ENCODE measurements around the gene TLDC2.

Gene TLDC2

GRCh38 chr20:36886859-36887751 lies 11.2 kb downstream of the TLDC2 start:
- peak; percentile 94 for DNase-seq
- no peak overlapping the region for H3K27ac ChIP-seq (ENCODE audit: low read depth, low read length)
- H3K4me1 ChIP-seq (ENCODE audit: control insufficient read depth, low read depth, low read length): peaks cover 2% of the 10 kb centered on the region
- no peak overlapping the region for H2BK15ac ChIP-seq (replicated peaks; ENCODE audit: low read depth)
- no CpG with 5 or more reads among the region's 24 CpGs for WGBS (ENCODE audit: extremely low coverage, insufficient coverage, low lambda C conversion rate)
- no peak overlapping the region for H4K8ac ChIP-seq (ENCODE audit: low read depth, low read length)
- H2BK120ac ChIP-seq (ENCODE audit: low read depth, low read length): no peak overlapping the region
- no peaks in the 10 kb centered on the region for H3K27me3 ChIP-seq (ENCODE audit: insufficient read depth, low read length, poor library complexity)
- no peak overlapping the region for H3K4me3 ChIP-seq (ENCODE audit: low read length)
- no peak overlapping the region for H2BK5ac ChIP-seq (ENCODE audit: low read length)
- no peaks in the 10 kb centered on the region for H3K36me3 ChIP-seq (ENCODE audit: control insufficient read depth, insufficient read depth, low read length)
- H3K4me2 ChIP-seq (ENCODE audit: low read length): no peak overlapping the region
- H4K5ac ChIP-seq (ENCODE audit: low read length): no peak overlapping the region
- H3K79me1 ChIP-seq (ENCODE audit: low read length): no peaks in the 10 kb centered on the region
- no peak overlapping the region for H3K23ac ChIP-seq (ENCODE audit: low read length)
- H3K18ac ChIP-seq (ENCODE audit: low read length): no peak overlapping the region
- H2AK5ac ChIP-seq (ENCODE audit: low read length): no peak overlapping the region
- peak overlapping the region; percentile 66 for H3K56ac ChIP-seq (ENCODE audit: low read length)
- no peaks in the 10 kb centered on the region for H3K79me2 ChIP-seq (ENCODE audit: control insufficient read depth, insufficient read depth, low read length)
- H3K9ac ChIP-seq (ENCODE audit: low read length): peak overlapping the region; percentile 18
- H3K4ac ChIP-seq (ENCODE audit: low read depth, low read length): no peak overlapping the region

GRCh38 chr20:36887752-36888090 lies 11.8 kb downstream of the TLDC2 start:
- no peak overlapping the region for H2BK15ac ChIP-seq (replicated peaks; ENCODE audit: low read depth)
- DNase-seq: peak; percentile 45

GRCh38 chr20:36888880-36889516 lies 13.1 kb downstream of the TLDC2 start:
- no peak for DNase-seq
- Histone ChIP-seq H2BK120ac (ENCODE audit: low read depth, low read length) (no peak overlapping the region), H3K4me2 (ENCODE audit: low read length) (no peak overlapping the region), H2BK15ac (replicated peaks; ENCODE audit: low read depth) (no peak overlapping the region), H3K4me1 (ENCODE audit: control insufficient read depth, low read depth, low read length) (peaks cover 2% of the 10 kb centered on the region), H3K27ac (ENCODE audit: low read depth, low read length) (no peak overlapping the region), H3K23ac (ENCODE audit: low read length) (no peak overlapping the region), H3K4me3 (ENCODE audit: low read length) (no peak overlapping the region), H3K27me3 (ENCODE audit: insufficient read depth, low read length, poor library complexity) (no peaks in the 10 kb centered on the region), H2BK5ac (ENCODE audit: low read length) (no peak overlapping the region), H3K36me3 (ENCODE audit: control insufficient read depth, insufficient read depth, low read length) (no peaks in the 10 kb centered on the region), H3K56ac (ENCODE audit: low read length) (no peak overlapping the region), H4K8ac (ENCODE audit: low read depth, low read length) (no peak overlapping the region), H3K18ac (ENCODE audit: low read length) (no peak overlapping the region), H3K9ac (ENCODE audit: low read length) (no peak overlapping the region), H4K5ac (ENCODE audit: low read length) (no peak overlapping the region), H3K4ac (ENCODE audit: low read depth, low read length) (no peak overlapping the region), H3K79me2 (ENCODE audit: control insufficient read depth, insufficient read depth, low read length) (no peaks in the 10 kb centered on the region), H2AK5ac (ENCODE audit: low read length) (no peak overlapping the region), H3K79me1 (ENCODE audit: low read length) (no peaks in the 10 kb centered on the region)
- no CpG with 5 or more reads among the region's 15 CpGs for WGBS (ENCODE audit: extremely low coverage, insufficient coverage, low lambda C conversion rate)

More at GRCh38 chr20:36887752-36888090, 11.8 kb downstream of the TLDC2 start:
- no peak overlapping the region for H2BK5ac ChIP-seq (ENCODE audit: low read length)
- H3K27ac ChIP-seq (ENCODE audit: low read depth, low read length): no peak overlapping the region
- H3K79me2 ChIP-seq (ENCODE audit: control insufficient read depth, insufficient read depth, low read length): no peaks in the 10 kb centered on the region
- H3K4me2 ChIP-seq (ENCODE audit: low read length): no peak overlapping the region
- H3K23ac ChIP-seq (ENCODE audit: low read length): no peak overlapping the region
- H3K4me1 ChIP-seq (ENCODE audit: control insufficient read depth, low read depth, low read length): peaks cover 2% of the 10 kb centered on the region
- no peak overlapping the region for H3K18ac ChIP-seq (ENCODE audit: low read length)
- H4K8ac ChIP-seq (ENCODE audit: low read depth, low read length): no peak overlapping the region
- no peaks in the 10 kb centered on the region for H3K36me3 ChIP-seq (ENCODE audit: control insufficient read depth, insufficient read depth, low read length)
- no peak overlapping the region for H3K9ac ChIP-seq (ENCODE audit: low read length)
- H4K5ac ChIP-seq (ENCODE audit: low read length): no peak overlapping the region
- H2BK120ac ChIP-seq (ENCODE audit: low read depth, low read length): no peak overlapping the region
- no peaks in the 10 kb centered on the region for H3K79me1 ChIP-seq (ENCODE audit: low read length)
- no peaks in the 10 kb centered on the region for H3K27me3 ChIP-seq (ENCODE audit: insufficient read depth, low read length, poor library complexity)
- peak overlapping the region; percentile 11 for H3K56ac ChIP-seq (ENCODE audit: low read length)
- no CpG with 5 or more reads among the region's 6 CpGs for WGBS (ENCODE audit: extremely low coverage, insufficient coverage, low lambda C conversion rate)
- H2AK5ac ChIP-seq (ENCODE audit: low read length): no peak overlapping the region
- no peak overlapping the region for H3K4ac ChIP-seq (ENCODE audit: low read depth, low read length)
- H3K4me3 ChIP-seq (ENCODE audit: low read length): no peak overlapping the region

- peaks cover 2% of the 10 kb centered on the region for H3K4me1 ChIP-seq (ENCODE audit: control insufficient read depth, low read depth, low read length)
- H3K18ac ChIP-seq (ENCODE audit: low read length): no peak overlapping the region
- H3K36me3 ChIP-seq (ENCODE audit: control insufficient read depth, insufficient read depth, low read length): no peaks in the 10 kb centered on the region
- no peaks in the 10 kb centered on the region for H3K27me3 ChIP-seq (ENCODE audit: insufficient read depth, low read length, poor library complexity)
- no peak overlapping the region for H3K23ac ChIP-seq (ENCODE audit: low read length)
- H3K56ac ChIP-seq (ENCODE audit: low read length): no peak overlapping the region
- H2BK15ac ChIP-seq (replicated peaks; ENCODE audit: low read depth): no peak overlapping the region
- H2BK5ac ChIP-seq (ENCODE audit: low read length): no peak overlapping the region
- no peak overlapping the region for H3K27ac ChIP-seq (ENCODE audit: low read depth, low read length)
- no peak overlapping the region for H3K4ac ChIP-seq (ENCODE audit: low read depth, low read length)
- H3K9ac ChIP-seq (ENCODE audit: low read length): no peak overlapping the region
- H3K79me1 ChIP-seq (ENCODE audit: low read length): no peaks in the 10 kb centered on the region
- H3K4me2 ChIP-seq (ENCODE audit: low read length): no peak overlapping the region
- no CpG with 5 or more reads among the region's 9 CpGs for WGBS (ENCODE audit: extremely low coverage, insufficient coverage, low lambda C conversion rate)
- no peak overlapping the region for H4K8ac ChIP-seq (ENCODE audit: low read depth, low read length)
- no peak overlapping the region for H2AK5ac ChIP-seq (ENCODE audit: low read length)
- no peak overlapping the region for H2BK120ac ChIP-seq (ENCODE audit: low read depth, low read length)
- H3K4me3 ChIP-seq (ENCODE audit: low read length): no peak overlapping the region
- DNase-seq: no peak
- H3K79me2 ChIP-seq (ENCODE audit: control insufficient read depth, insufficient read depth, low read length): no peaks in the 10 kb centered on the region
- no peak overlapping the region for H4K5ac ChIP-seq (ENCODE audit: low read length)
Observed at GRCh38 chr20:36890586-36890985, 14.6 kb downstream of the TLDC2 start.

- H2BK5ac ChIP-seq (ENCODE audit: low read length): no peak overlapping the region
- no CpG with 5 or more reads among the region's 4 CpGs for WGBS (ENCODE audit: extremely low coverage, insufficient coverage, low lambda C conversion rate)
- no peak overlapping the region for H3K9ac ChIP-seq (ENCODE audit: low read length)
- no peak for DNase-seq
- H3K18ac ChIP-seq (ENCODE audit: low read length): no peak overlapping the region
- no peaks in the 10 kb centered on the region for H3K27me3 ChIP-seq (ENCODE audit: insufficient read depth, low read length, poor library complexity)
- H3K79me1 ChIP-seq (ENCODE audit: low read length): no peaks in the 10 kb centered on the region
- no peak overlapping the region for H3K27ac ChIP-seq (ENCODE audit: low read depth, low read length)
- no peak overlapping the region for H3K56ac ChIP-seq (ENCODE audit: low read length)
- H2BK15ac ChIP-seq (replicated peaks; ENCODE audit: low read depth): no peak overlapping the region
- no peaks in the 10 kb centered on the region for H3K79me2 ChIP-seq (ENCODE audit: control insufficient read depth, insufficient read depth, low read length)
- no peaks in the 10 kb centered on the region for H3K36me3 ChIP-seq (ENCODE audit: control insufficient read depth, insufficient read depth, low read length)
- no peak overlapping the region for H3K23ac ChIP-seq (ENCODE audit: low read length)
- H2BK120ac ChIP-seq (ENCODE audit: low read depth, low read length): no peak overlapping the region
- no peak overlapping the region for H3K4ac ChIP-seq (ENCODE audit: low read depth, low read length)
- no peak overlapping the region for H3K4me2 ChIP-seq (ENCODE audit: low read length)
- H4K8ac ChIP-seq (ENCODE audit: low read depth, low read length): no peak overlapping the region
- no peak overlapping the region for H4K5ac ChIP-seq (ENCODE audit: low read length)
- no peak overlapping the region for H3K4me3 ChIP-seq (ENCODE audit: low read length)
- no peak overlapping the region for H2AK5ac ChIP-seq (ENCODE audit: low read length)
- peaks cover 2% of the 10 kb centered on the region for H3K4me1 ChIP-seq (ENCODE audit: control insufficient read depth, low read depth, low read length)
Observed at GRCh38 chr20:36891211-36891610, 15.3 kb downstream of the TLDC2 start.

Data from mesendoderm (in vitro differentiated cells).